GM12891 (cell line): ENCODE results near the gene PNLIPRP1.

Source experiments
- POLR2A ChIP-seq: IDR thresholded peaks from 2 replicates; pipeline ENCODE4 v1.6.1; 2011; ENCODE audit warnings: low read depth, low read length, control low read depth
- POLR2AphosphoS5 ChIP-seq: IDR thresholded peaks from 2 replicates; pipeline ENCODE4 v1.6.1; 2011; ENCODE audit warnings: low read depth, low read length, control low read depth
- POU2F2 ChIP-seq: IDR thresholded peaks from 2 replicates; pipeline ENCODE4 v1.6.1; 2011; ENCODE audit warnings: low read depth, mild to moderate bottlenecking, control low read depth, low read length, moderate library complexity

DNA sequence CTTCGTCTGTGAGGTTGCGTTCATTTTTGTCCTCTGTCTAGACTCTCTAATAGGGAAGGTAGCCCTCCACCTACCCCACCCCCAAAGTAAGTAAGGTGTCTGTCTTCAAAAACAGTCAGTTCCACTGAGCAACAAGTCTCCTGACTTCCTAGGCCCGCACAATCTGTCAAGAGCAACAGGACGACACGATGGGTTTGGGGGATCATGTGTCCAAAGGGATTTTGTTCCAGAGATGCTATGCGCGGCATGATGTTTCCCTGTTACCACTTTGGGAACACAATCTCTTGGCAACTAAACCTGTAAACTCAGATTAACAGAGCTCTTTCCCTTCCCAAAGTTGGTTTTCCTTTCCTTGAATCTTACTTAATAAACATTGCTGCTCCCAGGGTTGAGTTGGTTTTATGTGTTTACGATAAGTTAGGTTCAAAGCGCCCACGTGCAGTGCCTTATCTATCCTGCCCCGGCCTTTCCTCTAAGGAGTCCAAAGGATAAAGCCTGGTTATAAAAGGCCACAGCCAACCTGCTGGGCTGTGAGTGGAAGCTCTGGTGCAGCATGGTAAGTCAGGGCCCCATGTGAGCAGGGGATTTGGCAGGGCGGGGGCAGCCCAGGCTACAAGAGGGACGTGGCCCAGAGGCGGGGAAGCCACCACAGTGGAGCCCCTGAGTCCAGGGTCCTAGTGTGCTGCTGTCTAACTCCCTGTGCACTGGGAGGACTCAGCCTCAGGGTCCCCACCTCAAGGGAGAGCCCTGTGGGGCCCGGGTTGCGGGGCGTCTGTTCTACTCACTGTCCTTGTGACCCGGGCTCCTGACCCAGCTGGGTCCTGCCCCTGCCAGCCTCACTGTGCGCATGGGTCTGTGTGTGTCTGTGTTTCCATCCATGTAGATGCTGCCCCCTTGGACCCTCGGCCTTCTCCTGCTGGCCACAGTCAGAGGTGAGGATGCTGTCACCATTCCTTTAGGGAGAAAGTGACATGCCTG is 30.0 kb downstream of the PNLIPRP1 start, which contains the start of gene PNLIPRP2:
- TF ChIP-seq POU2F2 (no peak), POLR2AphosphoS5 (no peak), POLR2A (no peak)
